Left renal pelvis (tissue), 4 donors: ENCODE measurements around the gene XPR1. TPM values are rescaled to one million over a fixed set of nuclear protein-coding genes. Genes with fewer than 3 reads are reported as not detected.

Experiments
- DNase-seq, 4 donors: peaks; one replicate each; pipeline ENCODE4 v3.0.0-alpha.2; 2013; ENCODE audit warnings: low read depth in 4 of 4, low spot score in 3 of 4
- polyA plus RNA-seq, 4 donors: library from polyadenylated mRNA; unstranded; fragments of 120-200 nt; gene quantifications; one replicate each; pipeline ENCODE4 v1.2.1, GENCODE V29; 2013; ENCODE audit not compliant: insufficient read length in 4 of 4

XPR1 gene
- polyA plus RNA-seq, 4 donors: 21.5 to 43.0 (median 38.8) TPM

DNA sequence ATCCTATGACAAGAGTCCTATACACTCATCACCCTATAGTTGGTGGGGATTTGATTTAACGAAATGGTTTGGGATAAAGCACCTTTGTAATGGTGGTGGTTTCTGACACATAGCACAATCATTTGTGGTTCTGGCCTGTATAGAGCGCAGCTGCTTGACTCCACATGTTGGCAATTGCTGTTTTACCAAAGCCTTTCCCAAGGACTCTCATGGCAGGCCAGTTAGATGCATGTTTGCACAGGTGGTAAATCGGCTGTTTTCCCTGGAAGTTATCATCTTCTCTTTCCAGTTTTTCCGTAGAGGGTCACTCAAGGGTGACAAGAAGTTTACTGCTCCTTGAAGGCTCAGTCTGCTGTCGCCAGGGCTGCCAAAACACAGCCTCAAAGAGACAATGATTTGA lies 17.1 kb upstream of the XPR1 start:
- no peak for DNase-seq

DNA sequence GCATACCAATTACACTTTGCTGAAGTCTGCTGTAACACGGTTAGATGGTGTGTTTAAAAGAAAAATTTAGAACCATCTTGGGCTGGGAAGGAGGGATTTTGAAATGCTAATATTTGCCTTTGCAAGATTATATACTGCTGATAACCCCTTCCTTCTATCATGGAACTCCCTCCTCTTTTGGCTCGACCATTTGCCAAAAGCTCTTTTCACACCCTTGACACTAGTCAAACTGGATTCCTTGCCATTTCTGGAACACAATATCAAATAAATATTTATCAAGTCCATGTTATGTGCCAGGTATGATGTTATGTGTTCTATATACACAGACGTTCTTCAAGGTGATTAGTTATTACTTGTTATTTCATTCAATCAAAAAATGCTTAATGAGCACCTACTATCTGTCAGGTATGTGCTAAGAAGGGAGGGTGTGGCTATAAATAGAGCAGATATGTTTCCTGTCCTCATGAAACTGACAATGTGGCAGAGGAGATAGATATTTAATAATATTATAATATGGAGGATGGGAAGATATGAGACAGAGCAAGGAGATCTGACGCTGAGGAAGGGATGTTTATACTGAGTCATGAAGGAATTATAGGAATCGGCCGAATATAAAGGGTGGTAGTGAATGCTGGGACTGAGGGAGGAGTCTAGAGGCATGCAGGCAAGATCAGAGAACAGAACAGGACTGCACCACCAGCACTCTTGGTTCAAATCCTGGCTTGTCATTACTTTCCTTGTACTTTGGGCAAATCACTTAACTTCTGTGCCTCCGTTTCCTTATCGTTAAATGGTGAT lies 16.1 kb upstream of the XPR1 start:
- DNase-seq: no peak

DNA sequence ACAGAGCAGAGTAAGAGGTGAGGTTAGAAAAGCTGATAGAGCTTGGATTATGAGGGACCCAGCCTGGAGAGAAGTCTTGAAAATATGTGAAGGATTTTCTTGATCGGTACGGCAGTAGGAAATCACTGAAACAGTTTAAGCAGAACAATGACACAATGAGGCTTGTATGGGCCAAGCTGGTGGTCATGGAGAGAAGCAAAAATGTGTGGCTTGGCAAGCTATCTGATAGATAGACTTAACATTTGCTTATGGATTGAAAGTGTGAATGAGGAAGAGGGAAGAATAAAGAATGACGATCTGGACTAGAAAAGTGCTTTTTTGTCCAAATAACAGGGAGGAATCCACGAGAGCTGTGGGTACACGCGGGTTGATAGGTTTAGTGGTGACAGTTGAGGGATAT lies 15.4 kb upstream of the XPR1 start:
- no peak for DNase-seq

DNA sequence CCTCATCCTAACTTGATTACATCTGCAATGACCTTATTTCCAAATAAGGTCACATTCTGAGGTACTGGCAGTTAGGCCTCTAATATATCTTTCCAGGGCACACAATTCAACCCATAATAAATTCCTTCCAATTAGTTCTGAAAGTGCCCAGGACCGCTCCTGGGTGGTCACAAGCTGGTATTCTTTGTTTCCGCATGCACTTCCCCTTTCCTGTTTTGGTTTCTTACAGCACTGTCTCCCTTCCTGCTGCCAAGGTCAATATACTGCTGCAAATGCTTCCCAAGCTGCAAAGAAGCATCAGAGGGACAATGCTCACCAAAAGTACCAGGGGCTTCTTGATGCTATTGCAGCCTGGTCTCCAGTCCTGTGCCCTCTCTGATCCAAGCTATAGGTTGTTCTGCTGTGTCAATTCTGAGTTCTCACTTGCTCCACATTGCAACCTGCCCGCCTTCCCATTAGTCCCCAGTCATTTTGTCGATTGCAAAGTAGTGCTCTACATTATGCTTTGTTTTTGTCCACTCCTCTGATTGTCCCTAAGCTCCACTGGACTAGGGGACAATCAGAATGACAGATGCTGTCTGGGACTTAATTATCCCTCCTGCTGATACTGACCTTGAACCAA lies 13.9 kb upstream of the XPR1 start:
- DNase-seq: no peak

DNA sequence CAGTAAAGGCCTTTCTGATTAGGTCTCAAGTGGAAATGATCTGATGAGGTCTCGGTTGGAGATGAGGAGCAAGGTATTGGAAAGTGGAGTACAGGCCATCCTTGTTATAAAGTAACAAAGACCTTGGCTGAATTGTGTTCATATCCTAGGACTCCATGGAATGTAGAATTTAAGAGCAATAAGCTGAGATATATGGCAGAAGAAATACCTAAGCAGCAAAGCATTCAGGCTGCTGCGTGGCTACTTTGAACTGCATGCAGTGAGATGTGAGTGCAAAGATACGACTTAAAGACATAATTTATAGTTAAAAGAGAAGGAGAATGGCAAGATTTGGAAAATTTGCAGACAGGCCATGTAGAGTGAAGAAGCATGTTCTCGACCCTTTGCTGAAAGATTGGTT lies 11.2 kb upstream of the XPR1 start:
- DNase-seq: no peak

DNA sequence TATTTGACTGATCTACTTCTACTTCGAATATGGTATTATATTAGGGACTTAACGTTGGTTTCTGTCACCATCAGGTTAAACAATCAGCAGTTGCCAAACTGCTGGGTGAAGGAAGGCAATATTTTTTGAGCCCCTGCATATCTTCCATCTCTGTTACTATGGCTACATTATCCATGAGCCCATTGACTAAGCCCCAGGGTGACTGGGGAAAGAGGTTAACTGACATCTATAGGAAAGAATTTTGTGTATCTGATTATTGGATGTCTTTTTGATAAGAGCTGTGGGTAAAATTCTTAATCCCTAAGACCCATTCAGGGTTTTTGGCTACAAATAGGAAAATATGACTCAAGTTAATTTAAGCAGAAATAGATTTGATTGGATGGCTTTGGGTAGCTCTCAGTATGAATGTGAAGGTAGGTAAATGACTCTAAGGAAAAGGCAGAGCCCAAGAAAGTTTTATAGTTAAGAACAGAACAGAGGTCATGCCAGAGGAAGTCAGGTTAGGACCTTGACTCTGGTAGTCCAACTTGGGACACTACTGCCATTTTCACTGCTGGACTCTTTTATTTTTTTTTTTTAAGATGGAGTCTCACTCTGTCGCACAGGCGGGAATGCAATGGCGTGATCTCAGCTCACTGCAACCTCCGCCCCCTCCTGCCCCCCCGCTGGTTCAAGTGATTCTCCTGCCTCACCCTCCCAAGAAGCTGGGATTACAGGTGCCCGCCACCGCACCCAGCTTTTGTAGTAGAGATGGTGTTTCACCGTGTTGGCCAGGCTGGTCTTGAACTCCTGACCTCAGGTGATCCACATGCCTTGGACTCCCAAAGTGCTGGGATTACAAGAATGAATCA lies 8.9 kb upstream of the XPR1 start:
- no peak for DNase-seq

DNA sequence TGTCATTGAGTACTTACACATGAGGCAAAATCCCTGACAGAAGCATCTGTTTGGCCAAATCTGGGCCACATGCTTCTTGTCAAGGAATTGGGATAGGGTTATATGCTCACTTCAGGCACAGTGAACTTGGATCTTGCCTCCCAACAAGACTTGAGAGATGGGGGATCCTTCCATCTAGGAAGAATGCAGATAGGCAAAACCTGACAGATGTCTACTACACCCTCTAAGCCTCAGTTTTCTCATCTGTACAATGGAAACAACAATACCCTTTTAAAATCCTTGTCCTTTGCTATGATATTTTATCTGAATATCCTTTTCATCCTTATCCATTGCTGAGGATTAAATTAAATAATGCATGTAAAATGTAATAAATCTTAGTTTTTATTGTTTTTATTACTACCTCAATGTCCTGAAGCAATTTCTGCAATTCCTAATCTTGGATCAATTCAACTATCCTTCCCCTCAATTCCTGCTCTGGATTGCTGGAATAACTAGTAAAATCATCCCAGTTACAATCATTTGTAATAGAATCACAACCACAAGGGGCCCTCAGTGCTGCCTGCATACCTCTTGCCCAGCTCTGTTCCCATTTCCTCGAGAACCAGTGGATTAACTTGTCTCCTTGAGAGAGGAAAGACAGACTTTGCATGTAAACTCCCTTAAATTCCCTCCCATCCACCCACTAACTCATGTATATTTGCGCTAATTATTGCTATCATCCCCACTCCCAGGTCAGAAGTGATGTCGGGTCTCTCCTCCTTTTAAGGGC lies 8.1 kb upstream of the XPR1 start:
- no peak for DNase-seq

DNA sequence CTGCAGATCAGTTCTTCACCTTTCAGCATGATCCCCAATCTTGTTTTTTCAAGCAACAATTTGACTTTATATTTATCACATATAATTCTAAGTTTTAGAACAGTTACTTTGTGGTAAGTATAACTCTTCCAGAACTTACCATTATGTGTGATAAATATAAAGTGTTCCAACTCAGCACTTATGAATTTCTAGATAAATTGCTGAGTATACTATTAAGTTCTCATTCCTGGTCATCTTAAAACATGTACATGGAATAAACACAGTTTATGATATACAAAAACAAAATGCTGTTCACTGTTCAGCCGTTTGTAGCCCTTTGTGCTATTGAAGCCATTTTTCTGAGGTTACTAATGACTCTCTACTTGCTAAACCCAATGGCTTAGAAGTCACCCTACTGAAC lies 5.1 kb upstream of the XPR1 start:
- DNase-seq: no peak

DNA sequence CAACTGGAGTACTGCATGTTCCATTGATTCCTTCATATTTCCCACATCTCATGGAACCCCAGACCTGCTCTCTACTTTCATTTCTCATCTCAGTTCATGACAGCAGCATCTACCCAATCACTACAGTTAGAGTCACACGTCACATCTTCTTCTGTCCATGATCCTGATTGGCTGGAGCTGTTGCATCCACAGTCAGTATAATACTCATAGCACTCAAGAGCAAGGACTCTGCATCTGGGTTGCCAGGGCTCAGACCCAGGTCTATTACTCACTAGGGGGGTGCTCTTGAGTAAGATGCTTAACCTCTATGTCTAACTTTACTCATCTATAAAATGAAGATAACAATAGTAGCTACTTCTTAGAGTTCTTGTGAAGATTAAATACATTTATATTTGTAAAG lies 4.4 kb upstream of the XPR1 start:
- no peak for DNase-seq

DNA sequence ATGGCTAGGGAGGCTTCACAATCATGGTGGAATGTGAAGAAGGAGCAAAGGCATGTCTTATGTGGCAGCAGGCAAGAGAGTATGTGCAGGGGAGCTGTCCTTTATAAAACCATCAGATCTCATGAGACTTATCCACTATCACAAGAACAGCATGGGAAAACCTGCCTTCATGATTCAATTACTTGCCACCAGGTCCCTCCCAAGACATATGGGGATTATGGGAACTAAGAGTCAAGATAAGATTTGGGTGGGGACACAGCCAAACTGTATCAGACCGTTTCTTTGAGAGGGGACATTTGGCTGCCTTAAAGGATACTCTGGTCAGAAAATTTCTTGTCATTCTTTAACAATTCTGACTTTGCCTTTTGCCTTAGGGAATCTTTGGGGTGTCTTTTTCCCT lies 3.2 kb upstream of the XPR1 start:
- DNase-seq: no peak

DNA sequence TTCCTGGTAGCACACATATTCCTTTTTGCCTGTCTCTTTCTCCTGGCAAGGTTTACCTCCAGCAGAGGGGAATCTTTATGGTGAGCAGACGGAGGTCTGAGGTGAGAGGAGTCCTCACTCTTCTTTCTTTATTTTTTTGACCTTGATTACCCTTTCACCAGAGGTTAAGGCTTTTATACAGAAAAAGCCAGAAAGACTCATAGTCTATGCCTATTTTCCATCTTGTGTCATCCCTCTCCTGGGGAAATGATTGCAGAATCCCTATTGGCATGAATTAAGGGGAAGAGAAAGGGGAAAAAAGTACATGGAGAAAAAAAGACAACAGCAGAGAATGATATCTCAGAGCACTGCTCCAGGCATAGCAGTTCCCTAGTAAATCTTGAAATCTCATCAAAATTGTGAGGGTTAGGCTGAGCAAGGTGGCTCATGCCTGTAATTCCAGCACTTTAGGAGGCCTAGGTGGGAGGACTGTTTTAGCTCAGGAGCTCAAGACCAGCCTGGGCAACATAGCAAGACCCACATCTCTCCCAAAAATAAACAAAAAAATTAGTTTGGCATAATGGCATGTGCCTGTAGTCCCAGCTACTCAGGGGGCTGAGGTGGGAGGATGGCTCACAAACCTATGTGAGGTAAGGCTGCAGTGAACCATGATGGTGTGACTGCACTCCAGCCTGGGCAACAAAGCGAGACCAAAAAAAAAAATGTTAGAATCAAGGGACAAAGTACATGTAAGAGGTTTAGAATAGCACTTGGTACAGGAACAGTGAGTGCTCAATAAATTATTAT lies 1.2 kb upstream of the XPR1 start:
- no peak for DNase-seq

DNA sequence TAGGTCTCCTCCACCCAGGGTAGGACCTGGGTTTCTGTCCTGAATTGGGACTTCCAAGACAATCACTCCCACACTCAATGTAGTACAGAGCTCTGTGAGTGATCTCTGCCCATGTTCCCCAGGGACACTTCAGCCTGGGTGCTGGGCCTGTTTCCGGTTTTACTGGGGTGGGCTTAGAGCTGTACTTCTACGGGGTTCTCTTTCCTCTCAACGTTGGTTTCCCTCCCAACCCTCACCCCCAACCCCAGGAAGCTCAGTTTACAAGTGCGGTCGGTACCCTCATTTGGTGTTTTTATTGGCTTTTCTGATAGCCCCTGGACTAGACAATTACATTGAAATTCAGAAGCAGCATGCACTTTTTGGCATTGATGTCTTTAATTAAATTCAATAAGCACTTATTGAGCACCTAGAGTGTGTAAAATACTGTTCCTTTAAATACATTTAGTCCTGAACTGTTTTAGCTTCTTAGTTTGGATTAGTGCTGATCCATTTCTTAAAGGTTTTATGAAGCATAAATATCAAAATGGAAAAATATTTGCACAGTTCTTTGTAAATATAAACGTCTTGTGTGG lies 542 bp upstream of the XPR1 start:
- no peak for DNase-seq

DNA sequence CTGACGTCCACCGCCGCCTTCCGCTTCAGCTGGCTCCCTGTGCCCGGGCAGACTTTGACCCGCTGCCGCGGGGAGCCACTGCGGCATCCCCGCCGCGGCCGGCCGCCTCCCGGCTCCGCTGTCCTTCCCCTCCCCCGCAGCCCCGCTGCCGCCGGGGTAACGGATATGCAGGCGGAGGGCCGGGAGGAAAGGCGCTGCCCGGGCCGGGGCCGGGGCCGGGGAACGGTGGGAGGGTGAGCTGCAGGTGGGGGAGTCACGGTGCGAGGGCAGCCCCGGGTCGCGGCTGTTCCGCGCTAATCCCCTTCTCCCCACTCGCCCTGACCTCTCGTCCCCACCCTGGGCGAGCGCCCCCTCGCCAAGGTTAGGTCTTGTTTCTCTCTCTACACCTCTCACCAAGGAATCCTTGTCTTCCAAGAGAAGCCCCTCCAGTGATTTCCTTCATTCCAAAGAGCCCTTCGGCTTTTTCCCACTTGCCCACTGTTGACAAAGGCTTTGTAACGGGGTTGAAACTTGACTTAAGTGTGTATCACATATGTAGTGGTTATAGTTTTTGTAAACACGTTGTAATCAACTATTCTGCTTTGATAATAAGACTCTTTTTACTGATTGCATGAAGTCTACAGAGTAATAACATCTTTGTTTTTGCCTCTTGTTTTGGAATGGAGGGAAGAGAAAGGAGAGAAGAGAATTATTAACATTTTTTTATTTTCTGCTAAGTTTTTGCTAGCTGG lies 669 bp downstream of the XPR1 start:
- DNase-seq: peak in 2 of 4 donors; percentile 36 to 52

DNA sequence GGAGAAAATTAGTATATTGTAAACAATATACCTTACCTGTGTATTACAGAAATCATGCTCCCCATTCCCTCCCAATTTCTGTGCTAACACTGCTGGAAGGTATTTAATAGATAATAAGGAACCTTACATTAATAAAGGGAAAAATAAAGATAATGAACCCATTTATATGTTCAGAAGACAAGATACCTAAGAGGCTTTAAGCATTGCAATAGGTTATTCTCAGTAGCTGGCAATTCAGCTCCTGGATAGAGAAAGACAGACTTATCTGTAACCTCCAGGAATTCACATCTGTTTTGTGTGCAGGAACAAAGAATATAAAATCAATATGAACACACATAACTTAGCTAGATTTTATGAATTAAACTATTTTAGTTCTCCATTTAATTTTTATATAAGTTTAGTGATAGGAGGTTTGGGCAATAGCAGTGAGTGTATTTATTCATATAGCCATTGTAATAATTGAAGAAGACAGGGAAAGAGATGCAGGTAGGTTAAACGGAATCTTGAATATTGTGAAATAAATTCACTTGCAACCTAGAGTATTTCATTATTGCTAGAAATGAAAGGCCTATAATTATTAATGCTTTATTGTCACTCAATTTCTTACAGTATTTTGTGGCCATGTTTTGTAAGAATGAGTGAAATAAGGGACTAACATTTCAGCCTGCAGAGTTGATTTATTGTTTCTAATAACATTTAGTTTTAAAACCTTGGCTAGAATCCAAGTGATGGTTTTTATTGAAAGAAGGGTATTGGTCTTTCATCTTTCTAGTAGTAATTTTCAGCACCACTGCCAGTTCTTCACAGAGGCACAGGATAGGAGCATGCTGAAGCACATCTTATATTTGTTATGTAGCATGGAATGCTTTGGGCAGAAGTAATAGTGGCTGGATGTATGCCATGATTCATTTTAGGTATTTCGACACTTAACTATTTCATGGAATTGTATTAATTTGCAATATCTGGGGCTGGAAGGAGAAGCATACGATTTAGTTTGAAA lies 1.5 kb downstream of the XPR1 start:
- DNase-seq: no peak

DNA sequence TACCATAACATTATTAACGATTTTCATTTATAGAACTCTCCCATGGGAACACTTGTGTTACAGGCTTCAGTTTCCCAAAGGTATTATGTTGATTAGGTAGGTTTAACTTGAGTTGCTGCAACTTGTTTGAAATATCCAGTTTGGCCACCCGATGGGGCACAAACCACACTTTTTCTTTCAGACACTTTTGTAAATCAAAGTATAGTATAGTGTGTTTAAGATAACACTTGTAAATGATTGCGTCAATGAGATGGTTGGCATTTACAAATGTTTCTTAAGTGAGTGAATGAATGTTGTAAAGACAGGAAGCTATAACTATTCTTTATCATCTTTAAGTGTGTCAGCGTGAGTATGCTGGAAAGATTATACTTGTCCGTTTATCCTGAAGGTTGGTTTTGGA lies 4.3 kb downstream of the XPR1 start:
- no peak for DNase-seq

DNA sequence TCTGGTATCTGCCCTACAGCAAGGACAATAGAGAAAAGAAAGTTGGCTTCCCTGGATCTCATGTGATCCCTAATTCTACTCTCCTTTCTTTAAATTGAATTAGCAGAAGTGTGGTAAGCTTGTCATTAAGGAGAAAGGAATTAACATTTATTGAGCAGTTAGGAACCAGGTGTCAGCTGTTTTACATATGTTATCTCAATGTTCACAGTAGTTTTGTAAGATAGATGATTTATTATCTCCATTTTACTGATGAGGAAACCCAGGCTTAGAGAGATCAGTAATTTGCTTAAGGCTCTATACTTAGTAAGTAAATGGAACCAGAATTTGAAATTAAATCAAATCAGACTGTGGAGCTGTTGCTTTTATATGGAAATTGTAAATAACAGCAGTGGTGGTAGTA lies 8.0 kb downstream of the XPR1 start:
- no peak for DNase-seq

DNA sequence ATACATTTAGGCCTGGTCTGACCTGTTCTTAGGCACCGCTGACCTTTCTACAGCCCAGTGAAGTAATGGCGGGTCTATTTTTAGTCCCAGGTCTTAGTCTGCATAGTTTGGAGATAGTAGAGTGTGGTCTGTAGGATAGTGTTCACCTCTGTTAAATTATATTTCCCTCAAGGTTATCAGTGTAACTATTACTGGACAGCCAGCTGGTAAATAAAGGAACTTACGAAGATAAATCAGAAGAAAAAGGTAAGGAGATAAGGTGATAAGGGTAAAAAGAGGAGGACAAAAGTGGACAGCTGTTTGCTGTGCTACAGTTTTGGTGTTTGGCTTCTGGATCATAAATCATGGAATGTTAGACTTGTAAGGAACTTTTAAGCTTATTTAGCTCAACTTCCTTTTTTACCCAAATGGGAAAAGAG lies 8.7 kb downstream of the XPR1 start:
- no peak for DNase-seq

DNA sequence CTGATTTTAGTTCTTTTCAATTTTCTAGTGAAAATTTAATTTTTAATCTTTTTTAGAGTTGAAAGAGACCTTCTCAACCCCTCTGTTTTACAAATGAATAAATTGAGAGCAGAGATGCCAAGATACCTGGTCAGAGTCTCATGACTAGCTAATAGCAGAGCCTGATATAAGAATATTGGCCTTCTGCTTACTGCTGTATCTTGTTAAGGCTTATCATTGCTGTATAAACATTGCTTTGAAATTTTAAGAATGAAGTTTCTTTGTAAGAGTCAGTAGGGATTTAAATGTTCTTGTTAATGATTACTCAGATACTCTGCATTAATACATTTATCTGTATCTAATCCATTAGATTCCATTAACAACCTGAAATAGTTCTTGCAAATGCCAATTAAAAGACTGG lies 9.8 kb downstream of the XPR1 start:
- no peak for DNase-seq
